ENCODE data around the gene NOP53.
A peak's percentile ranks its signal among the peaks of the same experiment; 100 is the strongest.

The NOP53 gene

DNA sequence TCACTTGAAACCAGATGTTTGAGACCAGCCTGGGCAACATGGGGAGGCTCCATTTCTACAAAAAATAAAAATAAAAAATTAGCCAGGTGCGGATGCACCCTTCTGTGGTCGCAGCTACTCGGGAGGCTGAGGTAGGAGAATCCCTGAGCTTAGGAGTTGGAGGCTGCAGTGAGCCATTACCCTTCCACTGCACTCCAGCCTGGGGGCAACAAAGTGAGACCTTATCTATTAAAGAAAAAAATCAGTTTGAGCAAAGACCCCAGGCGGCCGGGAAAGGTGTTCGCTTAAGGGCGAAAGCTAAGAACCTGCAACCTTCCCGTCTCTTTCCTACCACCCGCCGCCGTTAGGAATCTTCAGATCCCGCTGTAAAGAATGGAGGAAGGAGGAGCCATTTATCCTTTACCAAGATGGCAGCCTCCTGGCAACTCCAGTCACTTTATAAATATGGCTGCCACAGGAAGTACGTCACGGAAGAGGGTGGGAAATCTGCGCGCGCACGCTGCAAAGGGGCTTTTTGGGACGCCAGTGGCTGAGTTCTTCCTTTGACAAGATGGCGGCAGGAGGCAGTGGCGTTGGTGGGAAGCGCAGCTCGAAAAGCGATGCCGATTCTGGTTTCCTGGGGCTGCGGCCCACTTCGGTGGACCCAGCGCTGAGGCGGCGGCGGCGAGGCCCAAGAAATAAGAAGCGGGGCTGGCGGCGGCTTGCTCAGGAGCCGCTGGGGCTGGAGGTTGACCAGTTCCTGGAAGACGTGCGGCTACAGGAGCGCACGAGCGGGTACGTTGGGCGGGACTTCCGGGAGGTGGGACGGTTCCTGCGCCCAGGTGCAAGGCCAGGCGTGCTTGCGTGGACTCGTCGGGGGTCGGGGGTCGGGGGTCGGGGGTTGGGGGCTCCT lies at the start of gene NOP53:
NOP53 (plus strand) TSS at position 537 of the 892 bp plus-strand sequence; CDS start at position 551, 14 bp downstream.
- no peaks in the 10 kb centered on the region for H3K27me3 Mint-ChIP-seq
- H3K36me3 Mint-ChIP-seq = peaks cover 10% of the 10 kb centered on the region
- H3K4me1 Mint-ChIP-seq = peaks cover 21% of the 10 kb centered on the region
- peak; percentile 96 to 97 for DNase-seq (ENCODE audit: low spot score in 2 of 2)
- H3K27ac Mint-ChIP-seq = peak within 1 kb of the TSS; percentile 99
- peak; percentile 84 for ATAC-seq (ENCODE audit: low read depth)
- peaks cover 2% of the 10 kb centered on the region for H3K9me3 Mint-ChIP-seq
- peak within 1 kb of the TSS; percentile 96 for H3K4me3 Mint-ChIP-seq

- Mint-ChIP-seq H3K4me1 (peaks cover 7% of the 10 kb centered on the region), H3K27ac (no peak overlapping the region), H3K36me3 (peaks cover 12% of the 10 kb centered on the region), H3K27me3 (no peaks in the 10 kb centered on the region), H3K9me3 (no peaks in the 10 kb centered on the region), H3K4me3 (no peak overlapping the region)
- ATAC-seq (ENCODE audit: low read depth) = no peak
- DNase-seq (ENCODE audit: low spot score in 2 of 2) = no peak
These were observed 48.7 kb upstream of the NOP53 start for GRCh38 chr19:47696635-47697034.

DNA sequence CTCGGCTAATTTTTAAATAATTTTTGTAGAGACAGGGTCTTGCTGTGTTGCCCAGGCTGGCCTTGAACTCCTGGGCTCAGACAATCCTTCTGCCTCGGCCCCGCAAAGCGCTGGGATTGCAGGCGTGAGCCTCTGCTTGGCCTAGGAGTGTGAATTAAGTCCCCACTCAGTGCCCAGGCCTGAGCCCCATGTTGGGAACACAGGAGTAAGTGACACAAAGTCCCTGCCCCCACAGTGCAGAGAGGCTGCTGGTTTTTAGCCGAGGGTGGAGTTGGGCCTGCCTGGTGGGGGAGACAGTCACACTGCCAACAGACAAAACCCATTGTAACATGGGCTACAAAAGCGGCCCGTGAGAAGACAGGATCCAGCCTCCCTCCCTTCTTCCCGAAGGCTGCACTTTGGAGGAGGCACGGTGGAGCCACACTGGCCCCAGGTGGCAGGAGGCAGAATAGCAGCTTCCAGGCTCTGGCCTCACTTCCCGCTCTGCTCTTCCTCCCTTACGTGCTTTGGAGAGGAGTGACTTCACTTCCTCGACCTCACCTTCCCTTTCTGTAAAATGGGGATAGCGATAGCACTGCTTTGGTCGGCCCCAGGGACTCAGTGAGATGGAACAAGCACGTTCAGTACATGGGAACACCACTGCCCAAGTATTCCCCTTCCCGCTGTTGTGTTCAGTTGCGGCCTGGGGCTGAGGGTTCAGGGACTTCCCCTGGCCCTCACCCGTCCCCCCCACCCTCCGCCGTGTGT lies 47.3 kb upstream of the NOP53 start:
- Mint-ChIP-seq H3K27me3 (no peaks in the 10 kb centered on the region), H3K27ac (no peak overlapping the region), H3K36me3 (peaks cover 13% of the 10 kb centered on the region), H3K4me3 (no peak overlapping the region), H3K4me1 (peaks cover 7% of the 10 kb centered on the region), H3K9me3 (no peaks in the 10 kb centered on the region)
- DNase-seq (ENCODE audit: low spot score in 2 of 2) = peak; percentile 44 to 49
- ATAC-seq (ENCODE audit: low read depth) = peak; percentile 71

DNA sequence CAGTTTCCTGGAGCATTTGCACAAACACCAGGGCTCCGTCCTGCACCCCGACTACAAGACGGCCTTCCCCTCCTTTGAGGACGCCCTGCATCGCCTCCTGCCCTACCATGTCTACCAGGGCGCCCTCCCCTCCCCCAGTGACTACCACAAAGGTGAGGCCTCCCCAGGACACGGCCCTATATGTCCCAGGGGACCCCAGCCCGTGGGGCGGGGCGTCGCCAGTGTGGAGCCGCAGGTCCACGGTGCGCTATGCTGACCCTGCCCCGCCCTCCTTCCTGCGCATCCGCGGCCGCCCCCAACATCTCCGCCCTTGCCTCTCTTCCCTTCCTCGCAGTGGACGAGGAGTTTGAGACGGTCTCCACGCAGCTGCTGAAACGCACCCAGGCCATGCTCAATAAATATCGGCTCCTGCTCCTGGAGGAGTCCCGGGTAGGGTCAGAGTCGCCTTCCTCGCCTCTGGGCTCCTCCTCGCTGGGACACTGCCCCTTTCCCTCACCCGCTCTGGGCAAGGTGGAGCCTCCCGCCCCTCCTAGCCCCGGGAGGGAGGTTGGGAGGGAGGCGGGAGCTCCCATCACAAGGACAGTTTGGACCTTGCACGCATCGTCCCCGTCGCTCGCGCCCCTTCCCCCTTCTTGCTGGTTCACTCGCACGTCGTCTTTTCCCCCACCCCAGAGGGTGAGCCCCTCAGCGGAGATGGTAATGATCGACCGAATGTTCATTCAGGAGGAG lies 46.6 kb upstream of the NOP53 start:
- Mint-ChIP-seq H3K4me1 (peaks cover 7% of the 10 kb centered on the region), H3K9me3 (no peaks in the 10 kb centered on the region), H3K27me3 (no peaks in the 10 kb centered on the region), H3K4me3 (no peak overlapping the region), H3K36me3 (peaks cover 15% of the 10 kb centered on the region), H3K27ac (no peak overlapping the region)
- ATAC-seq (ENCODE audit: low read depth) = no peak
- DNase-seq (ENCODE audit: low spot score in 2 of 2) = no peak

GRCh38 chr19:47699360-47699917 lies 45.9 kb upstream of the NOP53 start:
- Mint-ChIP-seq H3K4me1 (peaks cover 7% of the 10 kb centered on the region), H3K9me3 (no peaks in the 10 kb centered on the region), H3K36me3 (peaks cover 17% of the 10 kb centered on the region), H3K27ac (no peak overlapping the region), H3K27me3 (no peaks in the 10 kb centered on the region), H3K4me3 (no peak overlapping the region)
- DNase-seq (ENCODE audit: low spot score in 2 of 2) (peak; percentile 52 to 63), ATAC-seq (ENCODE audit: low read depth) (peak; percentile 66)

DNA sequence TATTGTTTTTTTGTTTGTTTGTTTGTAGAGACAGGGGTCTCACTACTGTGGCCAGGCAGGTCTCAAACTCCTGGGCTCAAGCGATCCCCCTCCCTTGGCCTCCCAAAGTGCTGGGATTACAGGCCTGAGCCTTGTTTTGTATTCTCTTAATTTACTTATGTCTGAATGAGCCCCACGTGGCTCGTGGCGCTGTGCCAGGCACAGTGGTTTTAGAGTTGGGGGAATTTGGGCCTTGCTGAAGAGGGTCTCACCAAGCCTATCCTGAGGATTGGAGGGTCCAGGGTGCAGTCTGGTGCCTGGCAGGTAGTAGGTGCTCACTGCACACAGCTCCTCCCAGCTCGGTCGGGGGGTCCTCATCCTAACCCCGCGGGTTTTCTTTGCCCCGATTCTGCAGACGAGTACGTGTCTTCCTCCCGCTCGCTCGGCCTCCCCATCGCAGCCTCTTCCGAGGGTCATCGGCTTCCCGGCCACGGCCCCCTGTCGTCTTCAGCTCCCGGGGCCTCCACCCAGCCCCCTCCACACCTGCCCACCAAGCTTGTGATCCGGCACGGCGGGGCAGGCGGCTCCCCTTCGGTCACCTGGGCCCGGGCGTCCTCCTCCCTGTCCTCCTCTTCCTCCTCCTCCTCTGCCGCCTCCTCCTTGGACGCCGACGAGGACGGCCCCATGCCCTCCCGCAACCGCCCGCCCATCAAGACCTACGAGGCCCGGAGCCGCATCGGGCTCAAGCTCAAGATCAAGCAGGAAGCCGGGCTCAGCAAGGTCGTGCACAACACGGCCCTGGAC lies 44.2 kb upstream of the NOP53 start:
- ATAC-seq (ENCODE audit: low read depth) (no peak), DNase-seq (ENCODE audit: low spot score in 2 of 2) (no peak)
- H3K27me3 Mint-ChIP-seq = no peaks in the 10 kb centered on the region
- peaks cover 14% of the 10 kb centered on the region for H3K36me3 Mint-ChIP-seq
- H3K9me3 Mint-ChIP-seq = no peaks in the 10 kb centered on the region
- H3K4me1 Mint-ChIP-seq = peaks cover 3% of the 10 kb centered on the region
- H3K27ac Mint-ChIP-seq = no peak overlapping the region
- H3K4me3 Mint-ChIP-seq = no peak overlapping the region

- H3K36me3 Mint-ChIP-seq = peaks cover 14% of the 10 kb centered on the region
- DNase-seq (ENCODE audit: low spot score in 2 of 2) = no peak
- H3K27me3 Mint-ChIP-seq = no peaks in the 10 kb centered on the region
- H3K4me3 Mint-ChIP-seq = no peak overlapping the region
- no peaks in the 10 kb centered on the region for H3K9me3 Mint-ChIP-seq
- H3K4me1 Mint-ChIP-seq = peaks cover 3% of the 10 kb centered on the region
- H3K27ac Mint-ChIP-seq = no peak overlapping the region
- no peak for ATAC-seq (ENCODE audit: low read depth)
These were observed 43.4 kb upstream of the NOP53 start for GRCh38 chr19:47701717-47702552.

DNA sequence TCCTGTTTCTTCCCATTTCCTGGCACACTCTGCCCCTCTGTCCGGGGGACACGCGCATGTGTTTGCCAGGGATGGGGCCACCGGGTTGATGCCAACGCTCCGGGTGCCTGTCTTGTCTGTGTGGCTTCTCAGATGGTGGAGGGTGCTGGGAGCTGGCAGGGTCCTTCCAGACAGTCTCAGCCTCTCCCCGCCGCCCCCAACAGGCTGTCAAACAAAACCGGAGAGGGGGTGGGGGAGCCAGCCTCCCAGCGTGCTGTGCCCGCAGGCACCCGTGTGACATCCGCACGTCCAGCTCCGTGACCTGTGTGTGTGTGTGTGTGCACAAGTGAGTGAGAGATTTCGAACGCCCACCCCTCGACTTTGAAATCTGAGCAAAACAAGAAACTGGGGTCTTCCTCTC lies 42.7 kb upstream of the NOP53 start:
- no peak overlapping the region for H3K27ac Mint-ChIP-seq
- DNase-seq (ENCODE audit: low spot score in 2 of 2) (no peak), ATAC-seq (ENCODE audit: low read depth) (no peak)
- no peaks in the 10 kb centered on the region for H3K9me3 Mint-ChIP-seq
- H3K4me1 Mint-ChIP-seq = peaks cover 3% of the 10 kb centered on the region
- H3K27me3 Mint-ChIP-seq = peaks cover 3% of the 10 kb centered on the region
- H3K36me3 Mint-ChIP-seq = peaks cover 14% of the 10 kb centered on the region
- no peak overlapping the region for H3K4me3 Mint-ChIP-seq

DNA sequence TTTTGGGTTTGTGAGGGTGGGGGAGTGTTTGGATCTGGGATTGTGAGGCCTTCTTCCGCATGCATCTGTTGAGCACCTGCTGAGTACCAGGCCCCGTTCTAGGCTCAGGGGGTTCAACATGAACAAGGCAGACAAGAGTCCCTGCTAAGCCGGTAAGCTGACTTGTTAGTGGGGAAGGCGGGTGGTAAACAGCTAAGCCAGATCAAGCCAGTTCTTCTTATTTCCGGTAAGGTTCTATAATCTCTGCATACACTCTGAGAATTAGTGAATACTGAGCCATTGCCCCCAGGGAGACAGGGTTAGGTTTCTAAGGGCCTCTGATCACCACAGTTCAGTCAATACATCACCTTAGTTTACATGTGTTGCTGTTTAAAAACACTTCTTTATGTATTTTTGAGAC lies 42.0 kb upstream of the NOP53 start:
- ATAC-seq (ENCODE audit: low read depth) (no peak), DNase-seq (ENCODE audit: low spot score in 2 of 2) (no peak)
- Mint-ChIP-seq H3K27me3 (peaks cover 3% of the 10 kb centered on the region), H3K4me1 (no peaks in the 10 kb centered on the region), H3K9me3 (no peaks in the 10 kb centered on the region), H3K36me3 (peaks cover 14% of the 10 kb centered on the region), H3K4me3 (no peak overlapping the region), H3K27ac (no peak overlapping the region)

- Mint-ChIP-seq H3K27ac (no peak overlapping the region), H3K4me1 (no peaks in the 10 kb centered on the region), H3K27me3 (peaks cover 5% of the 10 kb centered on the region), H3K9me3 (no peaks in the 10 kb centered on the region), H3K4me3 (no peak overlapping the region), H3K36me3 (peaks cover 14% of the 10 kb centered on the region)
- DNase-seq (ENCODE audit: low spot score in 2 of 2) = no peak
- ATAC-seq (ENCODE audit: low read depth) = no peak
These were observed 41.3 kb upstream of the NOP53 start for GRCh38 chr19:47704024-47704423.

GRCh38 chr19:47704656-47705055 lies 40.7 kb upstream of the NOP53 start:
- H3K4me3 Mint-ChIP-seq = no peak overlapping the region
- H3K4me1 Mint-ChIP-seq = no peaks in the 10 kb centered on the region
- peaks cover 14% of the 10 kb centered on the region for H3K36me3 Mint-ChIP-seq
- ATAC-seq (ENCODE audit: low read depth) (no peak), DNase-seq (ENCODE audit: low spot score in 2 of 2) (no peak)
- H3K9me3 Mint-ChIP-seq = no peaks in the 10 kb centered on the region
- no peak overlapping the region for H3K27ac Mint-ChIP-seq
- peaks cover 6% of the 10 kb centered on the region for H3K27me3 Mint-ChIP-seq

GRCh38 chr19:47707135-47707925 lies 38.0 kb upstream of the NOP53 start:
- Mint-ChIP-seq H3K9me3 (no peaks in the 10 kb centered on the region), H3K27ac (no peak overlapping the region), H3K36me3 (peaks cover 13% of the 10 kb centered on the region), H3K4me1 (no peaks in the 10 kb centered on the region), H3K27me3 (peaks cover 10% of the 10 kb centered on the region), H3K4me3 (no peak overlapping the region)
- ATAC-seq (ENCODE audit: low read depth) (peak; percentile 85), DNase-seq (ENCODE audit: low spot score in 2 of 2) (peak; percentile 46 to 54)

All from memory B cell (primary cell).